ENCODE measurements around the gene SHISAL2A.

The SHISAL2A gene

GRCh38 chr1:52632732-52633290 lies at the start of gene SHISAL2A:
SHISAL2A (plus strand) TSS chr1:52633168; CDS start chr1:52633494, 326 bp downstream.
- no peak for TF ChIP-seq CTCF (IDR thresholded peaks at IDR 0.05)

- TF ChIP-seq CTCF (IDR thresholded peaks at IDR 0.05), result no peak
Measured at GRCh38 chr1:52585474-52585873, 47.5 kb upstream of the SHISAL2A start.

GRCh38 chr1:52588027-52588426 lies 44.9 kb upstream of the SHISAL2A start:
- TF ChIP-seq CTCF (IDR thresholded peaks at IDR 0.05), result no peak

GRCh38 chr1:52588535-52588934 lies 44.4 kb upstream of the SHISAL2A start:
- no peak for TF ChIP-seq CTCF (IDR thresholded peaks at IDR 0.05)

- TF ChIP-seq CTCF (IDR thresholded peaks at IDR 0.05), result no peak
Measured at GRCh38 chr1:52590266-52590665, 42.7 kb upstream of the SHISAL2A start.

GRCh38 chr1:52592637-52593323 lies 40.2 kb upstream of the SHISAL2A start:
- no peak for TF ChIP-seq CTCF (IDR thresholded peaks at IDR 0.05)

- TF ChIP-seq CTCF (IDR thresholded peaks at IDR 0.05), result no peak
Measured at GRCh38 chr1:52593495-52593894, 39.5 kb upstream of the SHISAL2A start.
